Measurements from ENCODE around the gene ST8SIA3.
"Not testable (repeated sequence)": the region's sequence is repeated elsewhere in the genome, so short reads cannot be mapped to it uniquely, and the experiment has no call there.

ST8SIA3 gene

GRCh38 chr18:57372444-57372843 lies 20.1 kb downstream of the ST8SIA3 start:
- DNase-seq = no peak

- DNase-seq = no peak
These were observed 20.7 kb downstream of the ST8SIA3 start for GRCh38 chr18:57373017-57373416.

DNA sequence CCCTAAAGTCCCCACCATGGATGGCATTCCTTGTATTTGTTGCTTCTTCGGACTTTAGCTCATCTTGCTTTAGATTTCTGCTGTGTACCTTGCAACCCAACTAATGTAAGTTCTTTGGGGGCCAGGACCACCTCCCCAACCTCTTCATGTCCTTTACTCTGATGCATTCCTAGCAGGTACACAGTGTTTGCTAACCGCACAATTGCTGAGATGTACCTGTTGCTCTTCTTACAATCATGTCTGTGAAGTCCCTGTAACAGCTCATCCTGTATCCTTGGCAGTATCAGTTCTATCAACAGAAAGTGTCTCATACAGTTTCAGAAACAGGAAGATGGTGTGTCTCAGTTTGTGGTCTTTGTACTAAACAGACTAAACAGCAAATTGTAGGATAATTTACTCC lies 24.1 kb downstream of the ST8SIA3 start:
- DNase-seq = no peak

DNA sequence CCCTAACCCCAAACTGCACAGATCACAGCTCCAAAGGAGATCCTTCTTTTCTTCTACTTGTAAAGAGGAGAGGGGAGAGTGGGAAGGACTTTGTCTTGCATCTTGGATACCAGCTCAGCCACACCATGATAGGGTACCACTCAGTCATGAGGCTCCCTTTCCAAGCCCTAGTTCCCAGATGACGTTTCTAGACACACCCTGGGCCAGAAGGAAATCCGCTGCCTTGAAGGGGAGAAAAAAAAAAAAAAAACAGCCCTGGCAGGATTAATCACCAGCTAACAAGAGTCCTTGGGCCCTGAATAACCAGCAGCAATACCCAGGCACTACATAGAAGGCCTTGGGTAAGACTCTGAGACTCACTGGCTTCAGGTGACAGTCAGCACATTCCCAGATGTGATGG lies 36.9 kb downstream of the ST8SIA3 start:
- DNase-seq = no peak

DNA sequence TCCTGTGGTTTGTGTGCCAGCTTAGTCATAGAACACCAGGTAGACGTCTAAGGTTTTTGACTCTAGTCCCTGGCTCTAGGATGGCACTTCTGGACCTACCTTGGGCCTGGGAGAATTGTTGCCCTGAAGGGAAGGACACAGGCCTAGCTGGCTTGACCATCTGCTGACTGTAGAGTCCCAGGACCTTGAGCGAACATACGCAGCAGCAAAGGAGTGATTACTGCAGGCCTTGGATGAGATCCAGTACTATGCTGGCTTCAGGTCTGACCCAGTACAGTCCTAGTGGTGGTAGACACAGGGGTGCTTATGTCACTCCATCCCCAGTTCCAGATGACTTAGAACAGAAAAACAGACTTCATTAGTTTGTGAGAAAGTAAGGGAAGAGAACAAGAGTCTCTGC lies 37.7 kb downstream of the ST8SIA3 start:
- DNase-seq = no peak

DNA sequence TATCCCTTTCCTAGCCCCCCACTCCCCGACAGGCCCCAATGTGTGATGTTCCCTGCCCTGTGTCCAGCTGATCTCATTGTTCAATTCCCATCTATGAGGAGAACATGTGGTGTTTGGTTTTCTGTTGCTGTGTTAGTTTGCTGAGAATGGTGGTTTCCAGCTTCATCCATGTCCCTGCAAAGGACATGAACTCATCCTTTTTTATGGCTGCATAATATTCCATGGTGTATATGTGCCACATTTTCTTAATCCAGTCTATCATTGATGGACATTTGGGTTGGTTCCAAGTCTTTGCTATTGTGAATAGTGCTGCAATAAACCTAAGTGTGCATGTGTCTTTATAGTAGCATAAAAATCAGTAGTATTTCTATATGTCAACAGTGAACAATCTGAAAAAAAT lies 42.4 kb downstream of the ST8SIA3 start:
- not testable (repeated sequence) for DNase-seq

- not testable (repeated sequence) for DNase-seq
These were observed 44.5 kb downstream of the ST8SIA3 start for GRCh38 chr18:57396831-57397230.

DNA sequence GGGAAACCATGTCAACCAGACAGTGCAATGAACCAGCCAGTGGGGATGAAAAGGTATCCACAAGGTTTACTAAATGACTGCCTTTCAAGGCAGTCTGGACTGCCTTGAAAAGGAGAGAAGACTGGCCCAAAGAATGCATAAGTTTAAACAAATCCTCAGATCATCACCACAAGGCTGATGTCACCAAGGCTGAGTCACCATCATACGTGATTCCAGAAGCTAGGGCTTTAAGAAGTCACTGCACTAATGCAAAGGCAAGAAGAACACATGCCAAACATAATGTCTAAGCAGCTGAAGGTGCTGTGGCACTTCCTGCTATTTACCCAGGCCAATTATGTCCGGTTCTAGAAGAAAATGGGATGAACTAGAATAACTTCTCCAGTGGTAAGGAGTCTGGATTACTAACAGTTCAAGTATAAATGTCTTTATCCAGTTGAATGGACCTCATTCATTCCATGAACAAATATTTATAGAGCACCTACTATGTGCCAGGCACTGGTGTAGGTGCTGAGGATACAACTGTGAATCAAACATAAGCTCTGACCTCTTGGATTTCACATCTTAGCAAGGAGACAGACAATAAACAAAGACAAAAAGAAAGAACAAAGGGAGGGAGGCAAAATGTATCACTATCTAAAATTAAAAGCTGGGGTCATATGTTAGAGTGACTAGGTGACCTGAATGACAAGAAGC lies 45.2 kb downstream of the ST8SIA3 start:
- no peak for DNase-seq

- DNase-seq = no peak
These were observed 52.0 kb downstream of the ST8SIA3 start for GRCh38 chr18:57404345-57404744.

DNA sequence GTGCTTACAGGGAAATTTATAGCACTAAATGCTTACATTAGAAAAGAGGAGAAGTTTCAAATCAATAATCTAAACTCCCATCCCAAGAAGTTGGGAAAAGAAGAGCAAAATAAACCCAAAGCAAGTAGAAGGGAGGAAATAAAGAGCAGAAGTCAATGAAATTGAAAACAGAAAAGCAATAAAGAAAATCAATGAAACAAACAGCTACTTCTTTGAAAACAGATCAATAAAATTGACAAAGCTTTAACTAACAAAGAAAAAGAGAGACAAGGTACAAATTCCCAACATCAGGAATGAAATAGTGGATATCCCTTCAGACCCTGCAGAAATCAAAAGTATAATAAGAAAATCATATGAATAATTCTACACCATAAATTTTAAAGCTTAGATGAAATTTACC lies 57.3 kb downstream of the ST8SIA3 start:
- DNase-seq = no peak

- DNase-seq = no peak
These were observed 58.4 kb downstream of the ST8SIA3 start for GRCh38 chr18:57410749-57411148.

DNA sequence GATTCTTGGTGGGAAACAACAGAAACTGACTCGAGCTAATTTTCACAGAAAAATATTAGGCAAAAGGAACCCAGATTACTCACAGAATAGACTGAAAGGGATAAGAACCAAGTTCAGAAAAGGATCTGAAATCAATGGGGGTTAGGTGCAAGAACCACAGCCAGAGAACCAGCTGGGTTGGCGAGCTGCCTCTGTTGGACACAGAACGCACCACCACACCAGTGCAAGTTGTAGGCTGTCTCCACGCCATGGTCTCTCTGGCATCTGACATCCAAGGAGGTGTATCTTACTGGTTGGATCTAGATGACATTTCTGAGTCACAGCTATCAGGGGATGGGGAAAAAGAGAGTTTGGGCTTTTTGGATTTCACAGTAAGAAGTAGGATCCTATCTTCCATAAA lies 64.2 kb downstream of the ST8SIA3 start:
- no peak for DNase-seq
